ENCODE measurements around the gene ZFPM1.

The ZFPM1 gene

DNA sequence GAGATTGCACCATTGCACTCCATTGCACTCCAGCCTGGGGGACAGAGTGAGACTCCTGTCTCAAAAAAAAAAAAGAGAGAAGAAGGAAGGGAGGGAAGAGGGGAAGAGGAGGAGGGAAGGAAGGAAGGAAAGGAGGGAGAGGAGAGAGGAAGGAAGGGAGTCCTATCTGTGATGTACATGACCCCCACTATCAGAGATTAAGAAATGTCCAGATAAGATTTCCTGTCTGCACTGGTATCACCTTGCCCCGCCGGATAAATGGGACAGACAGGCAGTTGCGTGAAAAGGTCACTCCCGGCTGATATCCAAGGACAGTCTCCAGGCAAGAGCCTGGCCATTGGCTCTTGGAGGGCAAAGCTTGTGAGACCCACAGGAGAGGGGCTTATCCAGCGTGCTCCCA is 5.2 kb upstream of the ZFPM1 start:
- DNase-seq (ENCODE audit: low read depth), result no peak
- no peak overlapping the region for H3K4me3 ChIP-seq (ENCODE audit: control insufficient read depth, low read depth, low read length)
- TF ChIP-seq, protein P1, sequence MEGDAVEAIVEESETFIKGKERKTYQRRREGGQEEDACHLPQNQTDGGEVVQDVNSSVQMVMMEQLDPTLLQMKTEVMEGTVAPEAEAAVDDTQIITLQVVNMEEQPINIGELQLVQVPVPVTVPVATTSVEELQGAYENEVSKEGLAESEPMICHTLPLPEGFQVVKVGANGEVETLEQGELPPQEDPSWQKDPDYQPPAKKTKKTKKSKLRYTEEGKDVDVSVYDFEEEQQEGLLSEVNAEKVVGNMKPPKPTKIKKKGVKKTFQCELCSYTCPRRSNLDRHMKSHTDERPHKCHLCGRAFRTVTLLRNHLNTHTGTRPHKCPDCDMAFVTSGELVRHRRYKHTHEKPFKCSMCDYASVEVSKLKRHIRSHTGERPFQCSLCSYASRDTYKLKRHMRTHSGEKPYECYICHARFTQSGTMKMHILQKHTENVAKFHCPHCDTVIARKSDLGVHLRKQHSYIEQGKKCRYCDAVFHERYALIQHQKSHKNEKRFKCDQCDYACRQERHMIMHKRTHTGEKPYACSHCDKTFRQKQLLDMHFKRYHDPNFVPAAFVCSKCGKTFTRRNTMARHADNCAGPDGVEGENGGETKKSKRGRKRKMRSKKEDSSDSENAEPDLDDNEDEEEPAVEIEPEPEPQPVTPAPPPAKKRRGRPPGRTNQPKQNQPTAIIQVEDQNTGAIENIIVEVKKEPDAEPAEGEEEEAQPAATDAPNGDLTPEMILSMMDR (conservative IDR thresholded peaks at IDR 0.05; ENCODE audit: control insufficient read depth, insufficient read depth, low read depth, low read length), result no peak

DNA sequence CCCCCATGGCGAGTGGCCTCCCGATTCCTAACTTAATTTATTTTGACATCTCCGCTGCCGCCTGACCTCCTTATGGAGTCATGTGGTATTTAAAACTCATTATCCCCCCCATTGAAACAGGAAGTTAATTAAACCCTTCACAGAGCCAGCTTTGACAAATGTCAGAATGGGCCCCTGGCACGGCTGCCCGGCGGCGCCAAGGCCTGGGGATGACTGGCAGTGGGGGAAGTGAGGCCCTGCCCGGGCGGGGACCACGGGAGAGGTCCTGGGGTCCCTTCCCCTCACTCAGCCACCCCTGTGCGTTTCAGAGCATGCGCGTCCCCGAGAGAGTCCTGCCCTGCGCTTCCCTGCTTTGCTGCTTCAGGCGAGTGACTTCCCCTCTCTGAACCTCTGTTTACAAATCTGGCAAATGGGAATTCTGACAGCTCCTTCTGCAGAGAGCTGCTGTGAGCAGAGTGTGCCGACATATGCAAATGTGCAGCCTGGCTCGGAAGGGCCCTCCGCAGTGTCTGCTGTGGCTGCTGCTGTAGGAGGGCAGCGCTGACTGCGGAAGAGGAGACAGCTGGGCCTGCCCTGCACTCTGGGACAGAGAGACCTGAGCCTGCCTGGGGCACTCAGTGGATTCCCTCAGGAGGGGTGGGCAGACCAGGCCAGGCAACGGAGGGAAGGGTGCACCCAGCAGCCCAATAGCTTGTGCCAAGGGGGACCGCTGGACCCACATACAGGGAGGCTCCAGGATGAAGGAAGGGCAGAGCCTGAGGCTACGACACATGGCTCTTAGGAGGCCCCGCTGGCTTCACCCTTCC is 4.4 kb upstream of the ZFPM1 start:
- H3K4me3 ChIP-seq (ENCODE audit: control insufficient read depth, low read depth, low read length), result no peak overlapping the region
- no peak for DNase-seq (ENCODE audit: low read depth)
- TF ChIP-seq, protein P1 (conservative IDR thresholded peaks at IDR 0.05; ENCODE audit: control insufficient read depth, insufficient read depth, low read depth, low read length), result no peak

DNA sequence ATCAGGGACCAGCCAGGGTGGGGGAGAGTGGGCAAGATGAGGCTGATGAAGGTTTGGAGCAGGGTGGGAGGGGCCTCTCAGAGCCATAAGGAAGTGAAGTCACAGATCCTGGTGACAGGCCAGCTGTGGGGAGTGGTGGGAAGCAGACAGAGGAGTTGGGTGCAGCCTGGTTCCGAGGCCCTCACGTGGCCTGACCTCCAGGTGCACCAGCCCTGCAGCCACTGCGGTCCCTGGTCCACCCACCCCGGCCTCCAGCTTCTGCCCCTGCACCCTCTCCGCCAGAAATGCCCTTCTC is 3.9 kb upstream of the ZFPM1 start:
- no peak overlapping the region for H3K4me3 ChIP-seq (ENCODE audit: control insufficient read depth, low read depth, low read length)
- DNase-seq (ENCODE audit: low read depth), result no peak
- TF ChIP-seq, protein P1 (conservative IDR thresholded peaks at IDR 0.05; ENCODE audit: control insufficient read depth, insufficient read depth, low read depth, low read length), result no peak

DNA sequence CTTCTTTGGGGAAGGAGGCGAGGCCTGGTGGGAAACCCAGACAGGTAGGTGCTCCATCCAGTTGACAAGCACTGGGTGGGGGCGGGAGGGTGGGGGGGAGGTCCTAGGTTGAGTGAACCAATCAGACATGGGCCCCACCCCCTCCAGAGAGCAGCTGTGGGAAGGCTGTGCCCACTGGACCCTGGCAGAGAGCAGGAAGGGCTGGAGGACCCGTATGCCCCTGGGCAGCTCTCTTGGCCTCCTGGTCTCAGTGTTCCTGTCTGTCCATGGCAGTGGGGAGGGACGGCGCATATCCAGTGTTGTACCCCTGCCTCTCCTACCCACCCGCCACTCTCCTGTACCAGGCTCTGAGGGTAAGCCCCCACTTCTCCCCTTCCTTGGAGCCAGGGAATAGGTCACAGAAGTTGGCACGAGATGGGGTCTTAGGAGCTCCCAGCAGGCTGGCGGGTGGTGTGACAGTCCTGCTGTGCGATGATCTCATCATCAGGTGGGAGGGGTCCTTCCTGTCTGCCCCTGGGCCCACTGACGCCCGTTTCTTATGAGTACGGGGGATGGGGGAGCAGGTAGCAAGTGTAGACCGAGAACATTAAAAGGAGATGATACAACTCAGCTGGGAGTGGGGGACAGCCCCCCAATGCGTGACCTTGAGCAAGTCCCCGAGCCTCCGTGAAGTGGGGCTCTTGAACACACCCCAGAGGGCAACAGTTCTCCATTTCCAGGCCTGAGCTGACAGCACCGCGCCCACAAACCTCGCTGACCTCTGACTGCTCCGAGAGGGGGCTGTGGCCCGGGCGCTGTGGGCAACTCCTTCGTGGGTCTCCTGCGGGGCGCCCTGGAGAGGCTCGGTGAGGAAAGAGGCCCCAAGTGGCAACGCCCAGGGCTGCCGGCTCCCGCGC is 1.2 kb upstream of the ZFPM1 start:
- H3K4me3 ChIP-seq (ENCODE audit: control insufficient read depth, low read depth, low read length), result no peak overlapping the region
- TF ChIP-seq, protein P1 (conservative IDR thresholded peaks at IDR 0.05; ENCODE audit: control insufficient read depth, insufficient read depth, low read depth, low read length), result no peak
- DNase-seq (ENCODE audit: low read depth), result no peak

DNA sequence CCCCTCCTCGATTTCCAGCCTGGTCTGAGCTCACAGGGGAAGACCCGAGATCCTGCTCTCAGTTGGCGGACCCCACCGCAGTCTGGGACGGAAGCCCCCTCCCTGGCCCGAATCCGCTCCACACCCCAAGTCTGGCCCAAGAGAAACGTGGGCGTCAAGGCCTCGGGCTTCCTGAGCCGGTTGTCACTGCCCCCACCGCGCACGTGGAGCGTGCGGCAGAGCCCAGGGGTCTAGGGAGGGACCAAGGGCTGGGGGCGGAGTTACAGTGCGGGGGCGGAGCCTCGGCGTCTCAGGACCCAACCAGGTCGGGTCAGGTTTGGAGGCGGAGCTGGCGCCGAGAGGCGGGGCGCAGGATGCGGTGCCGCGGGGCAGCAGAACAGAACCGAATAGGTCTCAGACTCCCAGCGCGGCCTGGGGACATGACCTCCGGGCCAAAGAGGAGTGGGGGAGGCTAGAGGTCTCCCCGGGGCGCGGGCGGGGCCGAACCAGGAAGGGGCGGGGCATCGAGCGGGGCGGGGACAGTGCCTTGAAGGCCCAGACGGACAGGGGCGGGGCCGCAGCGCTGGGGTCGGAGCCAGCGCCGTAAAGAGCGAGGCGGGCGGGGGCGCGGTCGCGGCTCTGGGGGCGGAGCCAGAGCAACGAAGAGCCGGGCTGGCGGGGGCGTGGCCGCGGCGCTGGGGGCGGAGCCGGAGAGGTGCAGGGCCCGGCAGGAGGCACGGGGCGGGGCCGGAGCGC is 431 bp upstream of the ZFPM1 start:
- TF ChIP-seq, protein P1 (conservative IDR thresholded peaks at IDR 0.05; ENCODE audit: control insufficient read depth, insufficient read depth, low read depth, low read length), result no peak
- peak; percentile 86 for DNase-seq (ENCODE audit: low read depth)
- peak overlapping the region; percentile 62 for H3K4me3 ChIP-seq (ENCODE audit: control insufficient read depth, low read depth, low read length)

Data from fibroblast of mammary gland (primary cell).